Mononuclear cell (primary cell): ENCODE measurements around the gene NRG3. TPM values are rescaled to one million over a fixed set of nuclear protein-coding genes. Genes with fewer than 3 reads are reported as not detected.

Experiments
- H3K27me3 ChIP-seq: 2 replicates; pipeline ENCODE4 v1.6.0; 2011; ENCODE audit warnings: low read length, control low read depth; ENCODE audit not compliant: insufficient read depth
- H3K4me1 ChIP-seq: 2 replicates; pipeline ENCODE4 v1.5.1; 2011; ENCODE audit warnings: mild to moderate bottlenecking, low read length, control low read depth; ENCODE audit not compliant: insufficient read depth
- H3K4me3 ChIP-seq: 2 replicates; pipeline ENCODE4 v1.5.1; 2011; ENCODE audit warnings: mild to moderate bottlenecking, low read length, moderate library complexity
- H3K9me3 ChIP-seq: 2 replicates; pipeline ENCODE4 v1.5.1; 2011; ENCODE audit warnings: low read depth, mild to moderate bottlenecking, control low read depth, low read length
- total RNA-seq: library from RNA; depleted of rRNA; stranded (reverse); fragments of >200 nt; gene quantifications from one replicate; pipeline ENCODE4 v1.2.3, GENCODE V29; 2012

The NRG3 gene
- total RNA-seq, 1 donor = not detected

- Histone ChIP-seq H3K4me3 (no peak overlapping the region), H3K4me1 (no peaks in the 10 kb centered on the region), H3K9me3 (no peaks in the 10 kb centered on the region), H3K27me3 (no peaks in the 10 kb centered on the region)
Observed at GRCh38 chr10:81905161-81905560, 30.2 kb downstream of the NRG3 start.

GRCh38 chr10:81909453-81909852 is 34.5 kb downstream of the NRG3 start:
- H3K27me3 ChIP-seq = no peaks in the 10 kb centered on the region
- H3K9me3 ChIP-seq = no peaks in the 10 kb centered on the region
- H3K4me3 ChIP-seq = no peak overlapping the region
- no peaks in the 10 kb centered on the region for H3K4me1 ChIP-seq

GRCh38 chr10:81911328-81911727 is 36.3 kb downstream of the NRG3 start:
- no peak overlapping the region for H3K4me3 ChIP-seq
- no peaks in the 10 kb centered on the region for H3K9me3 ChIP-seq
- no peaks in the 10 kb centered on the region for H3K27me3 ChIP-seq
- H3K4me1 ChIP-seq = no peaks in the 10 kb centered on the region

GRCh38 chr10:81914736-81915503 is 39.9 kb downstream of the NRG3 start:
- Histone ChIP-seq H3K9me3 (no peaks in the 10 kb centered on the region), H3K4me1 (no peaks in the 10 kb centered on the region), H3K27me3 (no peaks in the 10 kb centered on the region), H3K4me3 (no peak overlapping the region)

- Histone ChIP-seq H3K9me3 (no peaks in the 10 kb centered on the region), H3K27me3 (no peaks in the 10 kb centered on the region), H3K4me1 (no peaks in the 10 kb centered on the region), H3K4me3 (no peak overlapping the region)
Observed at GRCh38 chr10:81915504-81915897, 40.5 kb downstream of the NRG3 start.

GRCh38 chr10:81917666-81918065 is 42.7 kb downstream of the NRG3 start:
- H3K27me3 ChIP-seq = no peaks in the 10 kb centered on the region
- no peaks in the 10 kb centered on the region for H3K9me3 ChIP-seq
- H3K4me3 ChIP-seq = no peak overlapping the region
- H3K4me1 ChIP-seq = no peaks in the 10 kb centered on the region

DNA sequence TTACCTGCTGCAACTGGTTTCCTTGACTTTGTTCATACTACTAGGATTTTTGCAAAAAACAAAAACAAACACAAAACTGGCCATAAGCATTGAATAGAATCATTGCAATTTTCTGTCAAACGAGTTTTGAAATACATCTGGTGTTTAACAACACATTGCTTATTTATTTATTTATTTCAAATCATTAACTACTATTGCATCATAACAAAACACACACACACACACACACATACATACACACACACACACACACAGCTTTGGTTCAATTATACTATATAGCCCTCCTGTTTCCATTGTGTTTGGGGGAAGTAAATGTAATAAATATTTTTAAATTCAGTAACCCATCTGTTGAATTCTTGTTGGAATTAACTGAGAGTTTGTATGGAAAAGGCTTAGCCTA is 43.8 kb downstream of the NRG3 start:
- Histone ChIP-seq H3K9me3 (no peaks in the 10 kb centered on the region), H3K27me3 (no peaks in the 10 kb centered on the region), H3K4me1 (no peaks in the 10 kb centered on the region), H3K4me3 (no peak overlapping the region)

DNA sequence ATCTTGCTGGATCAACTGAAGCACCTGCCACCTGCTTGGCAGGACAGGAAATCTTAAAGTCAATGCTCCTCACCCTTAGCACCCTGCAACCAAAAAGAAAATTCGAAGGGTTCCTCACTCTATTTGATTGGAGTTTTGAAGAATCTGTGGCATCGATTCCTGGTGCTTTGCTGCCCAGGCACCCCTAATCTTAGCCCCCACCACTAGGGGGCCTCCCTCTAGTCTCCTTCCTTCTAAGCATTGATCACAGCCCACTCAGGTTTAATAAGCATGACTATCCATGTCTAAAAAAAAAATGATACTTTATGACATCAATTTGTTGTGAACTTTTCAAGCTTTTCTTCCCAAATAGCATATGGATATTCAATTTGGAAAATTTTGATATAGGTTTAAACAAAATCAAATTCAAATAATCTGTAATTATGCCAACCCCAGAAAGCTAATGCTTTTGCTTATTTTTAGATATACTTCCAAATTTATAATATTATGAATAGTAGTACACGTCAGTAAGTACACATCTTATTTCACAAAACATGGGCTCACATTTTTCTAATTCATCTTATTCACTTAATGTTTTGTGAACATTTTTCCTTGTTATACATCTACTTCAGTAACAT is 45.3 kb downstream of the NRG3 start:
- H3K9me3 ChIP-seq = no peaks in the 10 kb centered on the region
- H3K4me3 ChIP-seq = no peak overlapping the region
- H3K4me1 ChIP-seq = no peaks in the 10 kb centered on the region
- H3K27me3 ChIP-seq = no peaks in the 10 kb centered on the region

DNA sequence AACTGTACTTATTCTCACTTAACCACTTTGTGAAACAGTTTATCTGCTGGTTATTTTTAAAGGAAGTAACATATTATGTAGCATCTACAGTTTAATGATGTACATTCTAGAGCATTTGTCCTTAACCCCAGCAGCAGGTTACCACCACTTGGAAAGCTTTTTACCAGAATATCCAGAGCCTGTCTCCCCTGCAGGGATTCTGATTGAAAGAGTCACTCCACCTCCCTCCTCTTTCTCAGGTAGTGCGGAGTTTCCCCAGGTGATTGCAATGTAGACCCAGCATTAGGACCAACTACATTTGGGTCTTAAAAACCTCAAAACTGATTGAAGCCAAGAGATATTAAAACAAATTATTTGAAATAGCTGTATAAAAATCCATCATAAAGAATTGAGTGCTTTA is 53.1 kb downstream of the NRG3 start:
- no peak overlapping the region for H3K4me3 ChIP-seq
- no peaks in the 10 kb centered on the region for H3K4me1 ChIP-seq
- no peaks in the 10 kb centered on the region for H3K27me3 ChIP-seq
- no peaks in the 10 kb centered on the region for H3K9me3 ChIP-seq

DNA sequence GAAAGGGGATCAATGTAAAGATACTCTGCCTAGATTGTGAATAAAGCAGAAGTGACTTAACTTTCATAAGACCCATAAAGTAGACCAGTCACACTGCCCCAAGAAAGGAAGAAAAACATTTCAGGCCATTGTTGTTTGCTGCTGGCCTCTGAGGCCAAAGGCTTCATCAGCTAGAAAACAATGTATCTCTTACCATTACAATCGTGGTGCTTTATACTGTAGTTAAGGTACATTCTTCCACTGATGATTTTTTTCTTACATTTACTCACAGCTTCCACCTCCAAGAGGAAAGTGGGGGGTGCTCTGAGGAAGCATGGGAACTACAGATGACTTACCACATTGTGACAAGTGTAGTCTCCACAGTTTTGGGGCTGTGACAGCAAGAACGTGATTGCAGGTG is 68.6 kb downstream of the NRG3 start:
- Histone ChIP-seq H3K4me3 (no peak overlapping the region), H3K4me1 (no peaks in the 10 kb centered on the region), H3K27me3 (no peaks in the 10 kb centered on the region), H3K9me3 (no peaks in the 10 kb centered on the region)

- Histone ChIP-seq H3K4me3 (no peak overlapping the region), H3K4me1 (no peaks in the 10 kb centered on the region), H3K9me3 (no peaks in the 10 kb centered on the region), H3K27me3 (no peaks in the 10 kb centered on the region)
Observed at GRCh38 chr10:81944609-81945008, 69.6 kb downstream of the NRG3 start.

- Histone ChIP-seq H3K4me1 (no peaks in the 10 kb centered on the region), H3K9me3 (no peaks in the 10 kb centered on the region), H3K27me3 (no peaks in the 10 kb centered on the region), H3K4me3 (no peak overlapping the region)
Observed at GRCh38 chr10:81949283-81949682, 74.3 kb downstream of the NRG3 start.

GRCh38 chr10:81950358-81950757 is 75.4 kb downstream of the NRG3 start:
- Histone ChIP-seq H3K9me3 (no peaks in the 10 kb centered on the region), H3K4me1 (no peaks in the 10 kb centered on the region), H3K4me3 (no peak overlapping the region), H3K27me3 (no peaks in the 10 kb centered on the region)

- no peaks in the 10 kb centered on the region for H3K4me1 ChIP-seq
- no peak overlapping the region for H3K4me3 ChIP-seq
- H3K9me3 ChIP-seq = no peaks in the 10 kb centered on the region
- H3K27me3 ChIP-seq = no peaks in the 10 kb centered on the region
Observed at GRCh38 chr10:81953420-81953819, 78.4 kb downstream of the NRG3 start.

DNA sequence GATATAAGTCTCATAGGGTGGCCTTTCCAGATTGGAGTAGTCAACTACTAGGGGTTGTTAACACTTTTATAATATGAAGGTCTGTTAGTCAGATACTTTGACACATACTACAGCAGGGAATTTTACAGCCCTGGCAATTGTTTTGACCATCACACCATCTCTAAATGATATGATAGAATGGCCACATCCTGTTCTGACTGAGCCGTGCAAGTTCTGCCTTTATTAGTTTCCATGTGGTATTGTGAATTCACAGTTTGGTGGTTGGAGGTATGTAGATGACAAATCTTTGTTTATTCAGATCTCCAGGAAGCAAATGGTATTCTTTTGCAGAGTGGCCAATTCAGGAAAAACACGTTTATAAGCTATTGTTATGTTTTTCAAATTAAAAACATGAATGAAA is 83.0 kb downstream of the NRG3 start:
- Histone ChIP-seq H3K4me1 (no peaks in the 10 kb centered on the region), H3K4me3 (no peak overlapping the region), H3K9me3 (no peaks in the 10 kb centered on the region), H3K27me3 (no peaks in the 10 kb centered on the region)

- no peaks in the 10 kb centered on the region for H3K4me1 ChIP-seq
- no peaks in the 10 kb centered on the region for H3K27me3 ChIP-seq
- H3K4me3 ChIP-seq = no peak overlapping the region
- no peaks in the 10 kb centered on the region for H3K9me3 ChIP-seq
Observed at GRCh38 chr10:81959016-81959415, 84.0 kb downstream of the NRG3 start.
